Keratinocyte (primary cell): ENCODE results near the gene TSPAN18. TPM values are rescaled to one million over a fixed set of nuclear protein-coding genes. Genes with fewer than 3 reads are reported as not detected.

Experiments used
- DNase-seq: peaks from one replicate; pipeline ENCODE4 v3.0.0-alpha.2; 2011; ENCODE audit warnings: low read depth, missing footprints, low spot score
- FAIRE-seq: peaks from 2 replicates; lab custom pipeline; 2011; peaks lifted over from hg19 to GRCh38; lab: Jason Lieb, UNC
- H2AFZ ChIP-seq: 2 replicates; pipeline ENCODE4 v1.6.0; 2012; ENCODE audit warnings: low read length, control low read depth, inconsistent platforms; ENCODE audit not compliant: control insufficient read depth
- H3K27ac ChIP-seq: 2 replicates; pipeline ENCODE4 v1.5.1; 2011; ENCODE audit warnings: low read length; ENCODE audit not compliant: control insufficient read depth, insufficient read depth
- H3K27me3 ChIP-seq: 3 replicates; pipeline ENCODE4 v1.6.0; 2011; ENCODE audit warnings: low read length; ENCODE audit not compliant: control insufficient read depth, insufficient read depth; ENCODE audit errors: extremely low read depth
- H3K36me3 ChIP-seq, 2 experiments: 2 replicates in 1 of 2; 3 replicates in 1 of 2; pipeline ENCODE4 v1.5.1; 2011; ENCODE audit warnings: low read length in 2 of 2, mild to moderate bottlenecking in 1 of 2; ENCODE audit not compliant: control insufficient read depth in 2 of 2, insufficient read depth in 2 of 2; ENCODE audit errors: extremely low read depth in 1 of 2
- H3K4me1 ChIP-seq: 3 replicates; pipeline ENCODE4 v1.5.1; 2011; ENCODE audit warnings: low read length; ENCODE audit not compliant: control insufficient read depth, insufficient read depth; ENCODE audit errors: extremely low read depth
- H3K4me2 ChIP-seq: 3 replicates; pipeline ENCODE4 v1.6.0; 2011; ENCODE audit warnings: low read depth, low read length; ENCODE audit not compliant: control insufficient read depth, insufficient read depth; ENCODE audit errors: extremely low read depth
- H3K4me3 ChIP-seq, 3 experiments: fragments of 200-600 bp in 1 of 3; sonication (generic) in 1 of 3; 2 replicates in 2 of 3; 3 replicates in 1 of 3; pipeline ENCODE4 v1.5.1; 2011 to 2016; ENCODE audit warnings: low read length in 3 of 3, mild to moderate bottlenecking in 3 of 3, control low read depth in 2 of 3, inconsistent platforms in 1 of 3, low read depth in 1 of 3, mixed read lengths in 1 of 3, mixed run types in 1 of 3, moderate library complexity in 1 of 3; ENCODE audit not compliant: control insufficient read depth in 2 of 3, insufficient read depth in 2 of 3; ENCODE audit errors: extremely low read depth in 1 of 3
- H3K79me2 ChIP-seq: 2 replicates; pipeline ENCODE4 v1.6.0; 2012; ENCODE audit warnings: low read length; ENCODE audit not compliant: control insufficient read depth, insufficient read depth
- H3K9ac ChIP-seq: 3 replicates; pipeline ENCODE4 v1.6.0; 2011; ENCODE audit warnings: low read length; ENCODE audit not compliant: control insufficient read depth, insufficient read depth; ENCODE audit errors: extremely low read depth
- H3K9me1 ChIP-seq: 3 replicates; pipeline ENCODE4 v1.6.0; 2011; ENCODE audit warnings: low read length; ENCODE audit not compliant: control insufficient read depth, insufficient read depth; ENCODE audit errors: extremely low read depth
- H3K9me3 ChIP-seq: 2 replicates; pipeline ENCODE4 v1.5.1; 2012; ENCODE audit warnings: low read depth, low read length; ENCODE audit not compliant: control insufficient read depth
- H4K20me1 ChIP-seq: 3 replicates; pipeline ENCODE4 v1.6.0; 2011; ENCODE audit warnings: low read length; ENCODE audit not compliant: control insufficient read depth, insufficient read depth; ENCODE audit errors: extremely low read depth
- CTCF ChIP-seq, 3 experiments: IDR thresholded peaks in 1 of 3; conservative IDR thresholded peaks in 1 of 3; optimal IDR thresholded peaks in 1 of 3; 2 replicates in 2 of 3; 3 replicates in 1 of 3; pipeline versions ENCODE3 to v1.5.1; 2011; ENCODE audit warnings: low read length in 3 of 3, mild to moderate bottlenecking in 3 of 3, moderate library complexity in 2 of 3, control low read depth in 1 of 3, inconsistent platforms in 1 of 3; ENCODE audit not compliant: insufficient read depth in 2 of 3; ENCODE audit errors: extremely low read depth in 1 of 3
- EZH2 ChIP-seq: IDR thresholded peaks from one replicate; pipeline ENCODE4 v1.6.1; 2012; ENCODE audit warnings: inconsistent platforms, mild to moderate bottlenecking, low read length, moderate library complexity
- dilution Hi-C: fragments of 300-500 bp; cut with MboI; formaldehyde crosslinking; loops from one replicate; pipeline ENCODE4 v1.7.0; 2020; ENCODE audit warnings: low sequenced_read_pairs; ENCODE audit not compliant: extremely low pct_ligation_motif_present
- polyA plus RNA-seq, 5 experiments: library from polyadenylated mRNA; depleted of rRNA in 3 of 5; stranded (reverse) in 3 of 5; stranded (forward) in 1 of 5; unstranded in 1 of 5; fragments of >200 nt; gene quantifications; 1 replicate in 1 of 5; 2 replicates in 3 of 5; 3 replicates in 1 of 5; pipeline versions ENCODE4 v1.2.1 to v1.2.3, GENCODE V29; 2011 to 2012; ENCODE audit warnings: missing spikeins in 2 of 5, low read depth in 1 of 5, low replicate concordance in 1 of 5

TSPAN18 gene
- polyA plus RNA-seq, 1 donor (not counting 4 experiments of a cell fraction or from before 2014, with no cell fraction given), result not detected

GRCh38 chr11:44766112-44766971, 39.6 kb downstream of the TSPAN18 start:
- H3K9ac ChIP-seq, result no peak overlapping the region
- no peaks in the 10 kb centered on the region for H3K4me1 ChIP-seq
- no peak overlapping the region for H3K27ac ChIP-seq
- H3K79me2 ChIP-seq, result no peaks in the 10 kb centered on the region
- no peak overlapping the region for H3K4me3 ChIP-seq
- dilution Hi-C loops, result no loop called here
- TF ChIP-seq CTCF (optimal IDR thresholded peaks at IDR 0.05 in 1 of 3, IDR thresholded peaks at IDR 0.05 in 1 of 3, conservative IDR thresholded peaks at IDR 0.05 in 1 of 3; ENCODE audit: extremely low read depth in 1 of 3, insufficient read depth in 2 of 3, low read length in 3 of 3) (no peak), EZH2 (no peak)
- H2AFZ ChIP-seq, result no peak overlapping the region
- no peak for FAIRE-seq
- H3K36me3 ChIP-seq, result no peaks in the 10 kb centered on the region
- H3K27me3 ChIP-seq, result peaks cover 3% of the 10 kb centered on the region
- no peaks in the 10 kb centered on the region for H4K20me1 ChIP-seq
- H3K9me1 ChIP-seq, result no peaks in the 10 kb centered on the region
- H3K9me3 ChIP-seq, result no peaks in the 10 kb centered on the region
- DNase-seq, result no peak
- H3K4me2 ChIP-seq, result no peak overlapping the region

- H3K4me2 ChIP-seq, result no peak overlapping the region
- no peak overlapping the region for H3K4me3 ChIP-seq
- H2AFZ ChIP-seq, result no peak overlapping the region
- peaks cover 3% of the 10 kb centered on the region for H3K27me3 ChIP-seq
- H3K36me3 ChIP-seq, result no peaks in the 10 kb centered on the region
- dilution Hi-C loops, result no loop called here
- H3K9me1 ChIP-seq, result no peaks in the 10 kb centered on the region
- H3K9me3 ChIP-seq, result no peaks in the 10 kb centered on the region
- H3K9ac ChIP-seq, result no peak overlapping the region
- no peak for DNase-seq
- no peak overlapping the region for H3K27ac ChIP-seq
- H4K20me1 ChIP-seq, result no peaks in the 10 kb centered on the region
- FAIRE-seq, result no peak
- no peaks in the 10 kb centered on the region for H3K4me1 ChIP-seq
- H3K79me2 ChIP-seq, result no peaks in the 10 kb centered on the region
- TF ChIP-seq EZH2 (no peak), CTCF (optimal IDR thresholded peaks at IDR 0.05 in 1 of 3, IDR thresholded peaks at IDR 0.05 in 1 of 3, conservative IDR thresholded peaks at IDR 0.05 in 1 of 3; ENCODE audit: extremely low read depth in 1 of 3, insufficient read depth in 2 of 3, low read length in 3 of 3) (no peak)
Measured at GRCh38 chr11:44766972-44767278, 40.2 kb downstream of the TSPAN18 start.
